WI38 (cell line): ENCODE data around the gene AGAP1.

Experiments
- H3K4me3 ChIP-seq: 2 replicates; pipeline ENCODE4 v1.5.1; 2011; ENCODE audit warnings: low read depth, mild to moderate bottlenecking, control low read depth, low read length
- CTCF ChIP-seq: IDR thresholded peaks from 2 replicates; pipeline ENCODE4 v1.5.1; 2012; ENCODE audit warnings: low read depth, mild to moderate bottlenecking, control low read depth, low read length

AGAP1 gene

GRCh38 chr2:235538144-235538639 is 44.3 kb downstream of the AGAP1 start:
- no peak overlapping the region for H3K4me3 ChIP-seq
- no peak for TF ChIP-seq CTCF

GRCh38 chr2:235538981-235539380 is 45.1 kb downstream of the AGAP1 start:
- TF ChIP-seq CTCF = no peak
- no peak overlapping the region for H3K4me3 ChIP-seq

- no peak overlapping the region for H3K4me3 ChIP-seq
- no peak for TF ChIP-seq CTCF
Measured at GRCh38 chr2:235539773-235540172, 45.9 kb downstream of the AGAP1 start.

- H3K4me3 ChIP-seq = no peak overlapping the region
- TF ChIP-seq CTCF = no peak
Measured at GRCh38 chr2:235541016-235541415, 47.2 kb downstream of the AGAP1 start.

- no peak for TF ChIP-seq CTCF
- no peak overlapping the region for H3K4me3 ChIP-seq
Measured at GRCh38 chr2:235541838-235542549, 48.2 kb downstream of the AGAP1 start.

GRCh38 chr2:235542733-235543127 is 48.9 kb downstream of the AGAP1 start:
- no peak for TF ChIP-seq CTCF
- H3K4me3 ChIP-seq = no peak overlapping the region

- no peak overlapping the region for H3K4me3 ChIP-seq
- TF ChIP-seq CTCF = no peak
Measured at GRCh38 chr2:235543128-235543750, 49.4 kb downstream of the AGAP1 start.
